Activated CD4-positive, alpha-beta T cell treated with anti-CD3 and anti-CD28 coated beads, Interleukin-2, amount 50 U/mL, for 1 hour (primary cell): ENCODE data around the gene EAPP.
"Not testable (repeated sequence)": the region's sequence is repeated elsewhere in the genome, so short reads cannot be mapped to it uniquely, and the experiment has no call there.

ENCODE experiments used
- DNase-seq: peaks from one replicate; pipeline ENCODE4 v3.0.0-alpha.2; 2020

Gene EAPP

GRCh38 chr14:34537677-34538009, 1.9 kb downstream of the EAPP start:
- no peak for DNase-seq

GRCh38 chr14:34536951-34537676, 2.4 kb downstream of the EAPP start:
- no peak for DNase-seq

GRCh38 chr14:34527591-34527990, 11.9 kb downstream of the EAPP start:
- no peak for DNase-seq

DNA sequence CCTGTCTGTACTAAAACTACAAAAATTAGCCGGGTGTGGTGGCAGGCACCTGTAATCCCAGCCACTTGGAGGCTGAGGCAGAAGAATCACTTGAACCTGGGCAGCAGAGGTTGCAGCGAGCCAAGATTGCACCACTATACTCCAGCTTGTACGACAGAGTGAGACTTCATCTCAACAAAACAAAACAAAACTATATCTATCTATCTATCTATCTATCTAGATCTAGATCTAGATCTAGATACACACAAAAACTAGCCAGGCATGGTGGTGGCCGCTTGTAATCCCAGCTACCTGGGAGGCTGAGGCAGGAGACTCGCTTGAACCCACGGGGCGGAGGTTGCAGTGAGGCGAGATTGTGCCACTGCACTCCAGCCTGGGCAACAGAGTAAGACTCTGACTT, 15.3 kb downstream of the EAPP start:
- not testable (repeated sequence) for DNase-seq

DNA sequence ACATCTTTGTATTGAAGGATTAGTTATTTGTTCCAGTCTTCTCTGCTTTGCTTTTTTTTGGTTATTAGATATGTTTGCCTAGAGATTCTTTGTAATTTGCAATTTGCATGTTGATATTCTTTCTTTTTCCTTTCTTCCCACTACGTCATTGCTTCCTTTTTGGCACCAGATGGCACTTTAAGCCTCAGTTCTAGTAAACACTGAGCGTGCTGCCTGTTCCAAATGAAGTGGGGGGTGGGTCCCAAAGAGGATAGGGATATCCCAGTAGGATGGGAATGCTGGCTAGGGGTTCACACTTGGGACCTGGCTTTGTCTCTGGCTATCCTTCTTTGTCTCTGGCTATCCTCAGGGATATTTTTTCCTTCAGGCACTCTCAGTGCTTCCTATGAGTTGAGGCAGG, 17.0 kb downstream of the EAPP start:
- no peak for DNase-seq

DNA sequence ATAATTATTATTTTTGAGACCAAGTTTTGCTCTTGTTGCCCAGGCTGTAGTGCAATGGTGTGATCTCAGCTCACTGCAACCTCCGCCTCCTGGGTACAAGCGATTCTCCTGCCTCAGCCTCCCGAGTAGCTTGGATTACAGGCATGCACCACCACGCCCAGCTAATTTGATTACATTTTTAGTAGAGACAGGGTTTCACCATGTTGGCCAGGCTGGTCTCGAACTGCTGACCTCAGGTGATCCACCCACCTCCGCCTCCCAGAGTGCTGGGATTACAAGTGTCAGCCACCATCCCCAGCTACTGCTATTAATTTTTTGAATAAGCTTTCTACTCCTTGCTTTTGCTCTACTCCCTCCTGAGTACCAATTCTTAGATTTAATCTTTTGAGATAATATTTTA, 18.4 kb downstream of the EAPP start:
- DNase-seq = not testable (repeated sequence)

GRCh38 chr14:34520304-34520970, 19.1 kb downstream of the EAPP start:
- DNase-seq = not testable (repeated sequence)

DNA sequence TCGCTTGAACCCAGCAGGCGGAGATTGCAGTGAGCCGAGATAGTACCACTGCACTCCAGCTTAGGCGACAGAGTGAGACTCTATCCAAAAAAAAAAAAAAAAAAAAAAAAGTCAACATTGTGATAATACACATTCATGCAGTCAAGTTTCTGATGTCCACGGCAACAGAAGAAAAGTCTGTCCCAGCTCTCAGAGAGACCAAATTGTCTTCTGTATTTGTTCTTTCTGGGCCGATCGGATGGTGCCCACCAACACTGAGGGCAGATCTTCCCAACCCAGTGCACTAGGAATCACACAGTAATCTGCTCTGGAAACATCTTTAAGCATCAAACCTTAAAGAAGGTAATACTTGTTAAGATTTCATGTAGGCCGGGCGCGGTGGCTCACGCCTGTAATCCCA, 31.6 kb downstream of the EAPP start:
- DNase-seq = no peak

GRCh38 chr14:34507459-34507858, 32.0 kb downstream of the EAPP start:
- no peak for DNase-seq

GRCh38 chr14:34505124-34505491, 34.4 kb downstream of the EAPP start:
- not testable (repeated sequence) for DNase-seq

GRCh38 chr14:34504027-34504426, 35.5 kb downstream of the EAPP start:
- not testable (repeated sequence) for DNase-seq

DNA sequence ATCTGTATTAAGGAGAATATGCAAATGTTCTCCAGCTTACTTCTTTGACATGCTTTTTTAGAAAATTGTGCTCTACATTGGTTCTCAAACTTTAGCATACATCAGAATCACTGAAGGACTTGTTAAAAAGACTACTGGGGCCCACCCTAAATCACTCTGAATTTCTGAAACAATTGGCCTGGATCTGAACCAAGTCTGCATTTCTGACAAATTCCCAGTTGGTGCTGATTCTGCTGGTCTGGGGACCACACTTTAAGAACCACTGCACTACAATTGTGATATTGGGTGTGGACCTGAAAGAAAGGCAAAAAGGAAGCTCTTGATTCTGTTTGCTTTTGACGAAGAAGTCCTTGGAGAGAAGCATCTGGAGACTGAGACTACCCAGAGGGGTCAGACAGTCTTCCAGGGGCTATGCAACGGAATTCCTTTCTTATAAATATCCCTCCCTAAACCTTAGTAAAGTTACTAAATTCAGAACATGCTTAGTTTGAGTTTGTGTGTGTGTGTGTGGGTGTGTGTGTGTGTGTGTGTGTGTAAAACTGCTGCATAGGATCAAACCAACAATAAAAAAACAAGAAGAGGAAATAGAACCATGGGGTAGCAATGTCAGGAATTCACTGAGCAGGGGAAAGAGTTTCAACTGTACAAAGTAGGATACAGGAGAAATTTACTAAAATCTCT, 36.8 kb downstream of the EAPP start:
- DNase-seq = no peak

DNA sequence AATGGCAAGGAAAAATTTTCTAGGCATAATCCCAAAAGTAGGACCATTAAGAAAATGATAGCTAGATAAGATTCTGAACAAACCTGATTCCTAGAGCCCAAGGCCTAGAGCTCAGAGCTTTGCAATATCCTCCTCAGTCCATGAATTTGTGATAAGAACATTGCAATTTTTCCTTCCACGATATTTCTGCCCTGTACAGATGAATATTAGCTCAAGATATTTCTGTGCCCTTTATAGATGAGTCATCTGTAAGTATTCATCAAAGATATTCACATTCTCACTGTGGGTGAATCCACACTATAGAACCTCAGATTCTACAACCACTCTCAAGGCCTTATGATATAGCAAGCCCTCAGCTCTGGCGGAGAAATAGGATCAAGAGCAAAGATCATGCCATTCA, 37.5 kb downstream of the EAPP start:
- DNase-seq = no peak

GRCh38 chr14:34501004-34501580, 38.4 kb downstream of the EAPP start:
- DNase-seq = no peak

GRCh38 chr14:34498684-34499412, 40.7 kb downstream of the EAPP start:
- no peak for DNase-seq

GRCh38 chr14:34496679-34497513, 42.6 kb downstream of the EAPP start:
- DNase-seq = no peak

- no peak for DNase-seq
These were observed 43.4 kb downstream of the EAPP start for GRCh38 chr14:34496007-34496678.

GRCh38 chr14:34489324-34489723, 50.2 kb downstream of the EAPP start:
- no peak for DNase-seq

DNA sequence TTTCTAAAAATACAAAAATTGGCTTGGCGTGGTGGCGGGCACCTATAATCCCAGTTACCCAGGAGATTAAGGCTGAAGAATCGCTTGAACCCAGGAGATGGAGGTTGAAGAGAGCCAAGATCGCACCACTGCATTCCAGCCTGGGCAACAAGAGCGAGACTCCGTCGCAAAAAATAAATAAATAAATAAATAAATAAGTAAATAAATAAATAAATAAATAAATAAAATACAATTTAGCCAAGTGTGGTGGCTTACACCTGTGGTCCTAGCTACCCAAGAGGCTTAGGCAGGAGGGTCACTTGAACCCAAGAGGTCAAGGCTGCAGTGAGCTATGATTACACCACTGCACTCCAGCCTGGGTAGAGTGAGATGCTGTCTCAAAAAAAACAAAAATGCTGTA, 51.0 kb downstream of the EAPP start:
- DNase-seq = no peak

DNA sequence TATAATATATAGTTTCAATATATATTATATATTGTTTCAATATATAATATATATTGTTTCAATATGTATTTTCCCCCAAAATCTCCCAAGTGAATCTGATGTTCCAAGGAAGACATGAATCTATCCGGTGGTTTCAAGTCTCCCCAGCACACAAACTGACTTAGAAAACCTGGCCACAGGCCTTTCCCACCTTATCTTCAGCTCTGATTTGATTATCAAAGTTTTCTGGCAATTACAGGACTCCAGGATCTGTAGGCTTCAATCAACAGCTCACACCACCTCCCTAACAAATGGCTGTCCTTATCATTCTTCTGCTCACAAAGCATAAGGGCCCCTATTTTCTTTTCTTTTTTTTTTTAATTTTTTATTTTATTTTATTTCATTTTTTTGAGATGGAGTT, 54.8 kb downstream of the EAPP start:
- DNase-seq = no peak

GRCh38 chr14:34482463-34482862, 57.0 kb downstream of the EAPP start:
- DNase-seq = no peak

- DNase-seq = no peak
These were observed 59.8 kb downstream of the EAPP start for GRCh38 chr14:34479694-34480093.
